Left hindlimb (tissue), 1 donor: ENCODE data around the gene KHDC1.
"Not testable (repeated sequence)": the region's sequence is repeated elsewhere in the genome, so short reads cannot be mapped to it uniquely, and the experiment has no call there.

ENCODE experiments used
- DNase-seq: peaks from one replicate; pipeline ENCODE4 v3.0.0-alpha.2; 2018

KHDC1 gene

DNA sequence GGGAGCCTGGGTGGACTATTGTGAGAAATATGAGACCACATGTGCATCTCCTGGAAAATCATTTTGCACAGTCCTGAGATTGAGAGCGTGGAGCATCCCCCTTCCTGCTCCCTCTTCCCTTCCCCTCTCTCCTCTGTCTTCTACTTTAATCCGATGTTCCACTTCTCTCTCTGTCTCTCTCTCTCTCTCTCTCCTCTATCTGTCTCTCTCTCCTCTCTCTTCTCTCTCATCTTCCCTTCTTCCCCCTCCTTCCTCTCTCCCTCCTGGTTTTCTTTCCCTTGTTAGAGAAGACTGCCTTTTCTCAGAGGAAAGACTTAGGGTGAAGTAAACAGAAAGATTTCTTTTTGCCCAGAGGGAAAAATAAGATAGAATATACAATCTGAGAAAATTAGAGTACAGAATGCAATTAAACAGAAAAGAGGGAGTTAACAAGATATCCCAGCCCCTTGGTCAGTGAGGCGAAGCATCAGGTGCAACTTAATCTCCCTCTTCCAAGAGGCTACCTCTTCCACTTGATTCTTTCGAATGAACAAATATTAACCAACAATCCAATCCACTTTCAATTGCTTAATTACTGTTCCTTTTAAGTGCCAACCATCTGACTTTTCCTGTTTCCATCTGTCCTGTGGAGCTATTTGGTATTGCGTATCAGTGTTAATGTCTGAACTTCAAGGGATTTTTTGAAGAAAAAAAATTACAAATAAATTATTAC is 14.6 kb downstream of the KHDC1 start:
- no peak for DNase-seq

DNA sequence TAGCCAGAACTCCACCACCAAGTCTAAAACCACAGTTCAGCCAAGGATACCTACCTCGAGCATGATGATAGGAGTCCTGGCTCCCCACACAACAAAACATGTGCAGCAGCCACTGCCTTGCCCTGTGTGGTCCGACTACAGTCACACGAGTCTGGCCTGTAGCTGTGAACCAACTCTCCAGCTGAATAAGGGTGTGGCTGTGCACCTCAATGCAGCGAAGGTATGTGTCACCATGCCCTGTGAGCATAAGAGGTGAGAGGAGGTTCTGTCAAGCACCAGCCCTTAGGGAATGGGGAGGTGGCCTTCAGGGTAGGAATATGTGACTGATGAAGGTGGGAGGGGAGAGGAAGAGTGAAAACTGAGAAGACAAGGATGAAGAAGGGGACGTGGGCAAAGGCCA is 21.0 kb downstream of the KHDC1 start:
- DNase-seq, result no peak

DNA sequence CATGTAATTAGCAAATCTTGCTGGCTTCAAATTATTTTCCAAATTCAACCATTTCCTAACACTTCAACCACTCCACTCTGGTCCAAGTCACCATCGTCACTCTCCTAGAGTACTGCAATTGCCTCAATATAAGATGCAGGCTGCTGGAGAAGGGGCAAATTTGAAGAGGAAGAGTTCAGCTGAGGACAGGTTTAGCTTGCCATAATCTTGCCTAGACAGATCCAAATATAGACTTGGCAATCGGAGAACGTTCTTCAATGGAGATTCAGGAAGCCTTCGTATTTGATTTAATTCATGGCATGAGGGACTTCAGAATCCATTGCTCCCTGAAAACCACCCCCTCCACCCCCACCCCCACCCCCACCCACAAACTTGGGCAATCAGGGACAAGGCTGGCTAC is 22.3 kb downstream of the KHDC1 start:
- DNase-seq, result no peak

DNA sequence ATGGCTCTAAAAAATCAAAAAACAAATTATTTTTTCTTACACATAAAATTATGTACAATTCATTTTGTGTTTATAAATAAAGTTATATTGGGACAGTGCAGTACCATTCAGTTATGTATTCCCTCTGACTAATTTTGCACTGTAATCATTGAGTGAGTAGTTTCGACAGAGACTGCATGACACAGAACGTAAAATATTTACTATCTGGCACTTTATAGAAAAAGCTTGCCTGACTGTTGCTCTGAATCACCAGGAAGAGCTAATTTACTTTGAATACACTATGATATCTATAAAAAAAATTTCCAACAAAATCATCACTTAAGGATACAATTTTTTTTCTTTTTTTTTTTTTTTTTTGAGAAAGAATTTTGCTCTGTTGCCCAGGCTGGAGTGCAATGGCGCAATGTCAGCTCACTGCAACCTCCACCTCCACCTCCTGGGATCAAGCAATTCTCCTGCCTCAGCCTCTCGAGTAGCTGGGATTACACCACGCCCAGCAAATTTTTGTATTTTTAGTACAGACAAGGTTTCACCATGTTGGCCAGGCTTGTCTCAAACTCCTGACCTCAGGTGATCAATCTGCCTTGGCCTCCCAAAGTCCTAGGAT is 26.7 kb downstream of the KHDC1 start:
- DNase-seq, result no peak

DNA sequence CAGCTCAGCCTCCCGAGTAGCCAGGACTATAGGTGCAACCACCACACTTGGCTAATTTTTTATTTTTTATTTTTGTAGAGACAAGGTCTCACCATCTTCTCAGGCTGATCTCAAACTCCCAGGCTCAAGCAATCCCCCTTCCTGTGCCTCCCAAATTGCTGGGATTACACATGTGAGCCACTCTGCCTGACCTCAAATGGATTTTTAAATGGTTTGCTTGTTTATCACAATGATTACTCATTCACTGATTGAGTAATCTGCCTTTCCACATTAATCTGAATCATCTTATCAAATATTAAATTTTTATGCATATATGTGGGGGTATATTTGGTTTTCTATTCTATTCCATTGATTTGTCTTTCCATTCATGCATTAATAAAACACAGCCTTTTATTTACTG is 28.3 kb downstream of the KHDC1 start:
- no peak for DNase-seq

DNA sequence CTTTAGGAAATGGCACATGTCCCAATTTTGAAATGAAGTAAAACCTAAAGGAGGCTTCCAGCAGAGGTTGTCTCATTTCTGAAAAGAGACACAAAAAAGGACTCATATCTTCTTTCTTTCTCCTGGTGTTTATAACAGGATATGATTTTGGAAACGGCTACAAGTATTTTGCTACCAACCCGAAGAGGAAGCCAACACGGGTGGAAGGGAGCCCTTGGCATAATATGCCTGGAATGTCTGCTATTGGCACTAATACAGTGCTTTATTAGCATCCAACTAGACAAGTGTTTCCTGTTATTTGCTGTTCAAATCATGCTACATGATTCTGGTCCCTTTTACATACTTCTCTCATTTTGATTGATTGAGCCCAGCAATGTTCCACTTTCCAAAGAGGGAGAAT is 29.0 kb downstream of the KHDC1 start:
- not testable (repeated sequence) for DNase-seq

DNA sequence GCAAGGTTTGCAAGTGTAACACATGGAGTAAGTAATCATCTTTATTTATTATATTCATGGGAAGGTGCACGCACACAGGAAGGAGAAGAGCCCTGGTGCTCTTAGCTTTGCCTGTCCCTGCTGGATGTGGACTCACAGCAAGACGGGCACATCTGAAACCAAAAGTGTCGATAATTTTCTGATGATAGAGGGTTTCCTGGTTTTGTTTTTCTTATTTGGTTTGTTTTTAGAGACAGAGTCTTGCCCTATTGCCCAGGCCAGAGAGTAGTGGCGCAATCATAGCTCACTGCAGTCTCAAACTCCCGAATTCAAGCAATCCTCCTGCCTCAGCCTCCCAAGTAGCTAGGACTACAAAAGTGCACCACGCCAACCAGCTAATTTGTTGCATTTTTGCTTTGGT is 29.9 kb downstream of the KHDC1 start:
- no peak for DNase-seq

DNA sequence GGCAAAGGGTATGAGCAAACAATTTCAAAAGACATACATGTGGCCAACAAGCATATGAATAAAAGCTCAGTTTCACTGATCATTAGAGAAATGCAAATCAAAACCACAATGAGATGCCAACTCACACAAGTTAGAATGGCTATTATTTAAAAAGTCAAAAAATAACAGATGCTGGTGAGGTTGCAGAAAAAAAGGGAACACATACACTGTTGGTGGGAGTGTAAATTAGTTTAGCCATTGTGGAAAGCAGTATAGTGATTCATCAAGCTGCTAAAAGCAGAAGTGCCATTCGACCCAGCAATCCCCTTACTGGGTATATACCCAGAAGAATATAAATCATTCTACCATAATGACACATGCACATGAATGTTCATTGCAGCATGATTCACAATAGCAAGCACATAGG is 31.0 kb downstream of the KHDC1 start:
- no peak for DNase-seq

DNA sequence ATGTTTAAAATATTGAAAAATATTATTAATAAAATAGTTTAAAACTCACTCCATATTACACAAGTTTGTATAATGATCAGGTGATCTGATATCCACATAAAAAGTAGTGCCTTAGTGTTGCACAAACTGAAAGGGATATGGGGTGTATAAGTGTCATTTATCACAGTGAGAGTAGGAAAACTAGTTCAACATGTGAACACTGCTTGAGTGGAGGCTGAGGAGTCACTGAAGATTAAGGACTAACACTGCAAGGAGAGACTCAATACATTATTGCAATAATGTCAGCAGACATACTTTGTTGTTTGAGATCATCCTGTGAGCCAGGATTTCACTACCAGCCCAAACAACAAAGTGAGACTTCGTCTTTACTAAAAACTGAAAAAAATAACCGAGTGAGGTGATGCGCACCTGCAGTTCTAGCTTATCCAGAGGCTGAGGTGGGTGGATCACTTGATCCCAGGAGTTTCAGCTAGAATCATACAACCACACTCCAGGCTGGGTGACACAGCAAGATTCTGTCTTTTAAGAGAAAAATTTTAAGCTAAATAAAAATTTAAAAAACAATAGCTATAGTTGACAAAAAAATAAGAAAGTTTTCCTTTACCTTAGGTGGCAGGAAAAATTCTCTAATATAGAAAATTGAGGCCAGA is 35.3 kb downstream of the KHDC1 start:
- DNase-seq, result no peak

DNA sequence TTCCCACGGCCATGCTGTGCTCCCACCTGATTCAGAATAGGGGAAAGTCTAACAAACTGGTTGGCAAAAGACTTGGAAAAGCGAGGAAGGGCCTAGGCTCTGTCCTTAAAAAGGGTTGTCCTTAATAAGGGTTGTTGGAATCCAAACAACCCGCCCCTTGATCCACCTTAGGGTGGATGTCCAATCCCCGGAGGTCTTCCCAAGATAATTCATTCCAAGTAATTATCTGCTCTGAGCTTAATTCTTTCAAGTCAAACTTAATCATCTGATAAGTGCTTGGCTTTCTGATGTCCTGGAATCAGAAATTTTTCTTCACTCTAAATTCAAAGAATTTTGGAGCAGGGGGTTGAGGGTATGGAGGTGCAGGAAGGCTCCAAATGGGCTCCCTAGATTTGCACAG is 37.6 kb downstream of the KHDC1 start, which contains the start of gene KHDC1L:
KHDC1L (minus strand) TSS at position 101 of the 400 bp plus-strand sequence; CDS start at position 13, 88 bp downstream.
- DNase-seq, result no peak

DNA sequence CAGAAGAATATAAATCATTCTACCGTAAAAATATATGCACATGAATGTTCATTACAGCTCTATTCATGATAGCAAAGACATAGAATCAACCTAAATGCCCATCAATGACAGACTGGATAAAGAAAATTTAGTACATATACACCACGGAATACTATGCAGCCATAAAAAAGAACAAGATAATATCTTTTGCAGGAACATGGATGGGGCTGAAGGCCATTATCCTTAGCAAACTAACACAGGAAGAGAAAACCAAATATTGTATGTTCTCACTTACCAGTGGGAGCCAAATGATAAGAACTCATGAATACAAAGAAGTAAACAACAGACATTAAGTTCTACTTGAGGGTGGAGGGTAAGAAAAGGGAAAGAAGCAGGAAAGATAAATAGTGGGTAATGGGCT is 46.1 kb downstream of the KHDC1 start:
- no peak for DNase-seq

DNA sequence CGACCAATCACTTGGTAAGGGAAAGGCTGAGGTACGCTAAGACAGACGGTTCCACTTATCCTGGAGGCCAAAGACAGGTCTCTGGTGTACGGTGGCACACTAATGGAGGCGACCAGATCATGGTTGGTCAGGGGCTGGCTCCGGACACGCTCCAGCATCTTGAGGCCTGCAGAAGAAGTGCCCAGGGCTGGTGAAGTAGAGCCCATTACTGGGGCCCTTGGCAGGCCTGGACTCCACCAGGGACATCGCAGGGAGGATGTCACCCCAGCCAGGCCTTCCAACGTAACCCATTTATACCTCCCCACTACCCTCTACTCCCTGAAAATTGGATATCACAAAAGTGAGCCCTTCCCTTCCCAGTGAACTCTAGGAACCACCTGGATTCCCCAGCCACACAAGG is 53.9 kb downstream of the KHDC1 start:
- DNase-seq, result no peak

DNA sequence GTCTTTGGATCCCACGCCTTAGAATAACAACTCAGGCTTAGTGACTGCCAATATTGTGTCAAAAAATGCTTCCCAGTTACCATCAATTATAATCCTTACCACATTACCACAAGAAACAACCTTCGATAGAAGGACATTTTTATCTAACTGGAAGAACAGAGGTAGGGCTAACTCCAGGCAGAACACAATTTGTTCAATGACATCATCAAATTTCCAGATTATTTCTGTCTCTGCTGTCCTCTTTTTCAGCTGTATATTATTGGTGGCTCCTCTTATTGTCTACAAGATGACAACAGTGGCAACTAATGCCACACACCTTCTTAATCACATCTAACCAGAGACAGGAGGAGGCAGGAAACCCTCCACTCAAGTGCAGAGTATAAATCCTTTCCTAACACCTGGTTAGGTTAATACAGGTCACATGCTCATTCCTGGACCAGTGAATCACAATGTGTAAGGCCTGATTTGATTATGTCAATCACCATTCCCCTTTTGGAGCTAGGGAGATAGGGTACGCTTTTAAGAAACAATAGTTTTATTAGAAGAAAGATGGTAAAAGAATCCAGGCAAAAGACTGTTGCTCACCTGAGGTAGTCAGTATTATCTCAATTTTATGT is 55.7 kb downstream of the KHDC1 start:
- DNase-seq, result no peak

DNA sequence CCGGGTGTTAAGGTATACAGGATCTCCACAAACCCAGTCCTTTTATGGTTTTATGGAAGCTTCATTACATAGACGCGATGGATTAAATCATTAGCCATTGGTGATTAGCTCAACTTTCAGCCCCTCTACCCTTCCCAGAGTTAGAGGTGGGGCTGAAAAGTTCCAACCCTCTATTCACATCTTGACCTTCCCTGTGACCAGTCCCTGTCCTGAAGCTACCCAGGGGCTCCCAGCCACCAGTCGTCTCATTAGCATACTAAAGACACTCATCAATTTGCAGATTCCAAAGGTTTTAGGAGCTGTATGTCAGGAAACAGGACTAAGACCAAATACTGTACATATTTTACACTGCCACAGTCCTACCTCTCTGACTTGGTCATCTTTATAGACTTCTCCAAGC is 58.7 kb downstream of the KHDC1 start:
- no peak for DNase-seq

DNA sequence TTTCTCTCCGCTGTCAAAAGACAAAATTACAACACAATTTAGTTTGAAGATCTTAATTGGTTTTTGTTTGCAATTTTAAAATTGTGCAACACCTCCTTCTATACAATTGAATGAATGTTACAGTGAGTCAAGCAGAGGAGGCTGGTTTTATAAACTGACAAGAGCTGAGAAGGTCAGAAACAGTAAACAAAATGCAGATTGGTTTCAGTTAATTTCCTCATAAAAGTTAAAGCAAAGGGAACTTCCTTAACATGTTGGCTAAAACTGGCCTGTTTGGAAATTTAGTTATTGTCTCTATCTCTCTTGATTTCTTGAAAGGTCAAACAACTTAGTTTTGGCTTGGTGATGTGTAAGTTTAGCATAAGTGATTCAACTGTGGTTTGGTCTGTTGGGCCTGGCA is 59.9 kb downstream of the KHDC1 start:
- no peak for DNase-seq

DNA sequence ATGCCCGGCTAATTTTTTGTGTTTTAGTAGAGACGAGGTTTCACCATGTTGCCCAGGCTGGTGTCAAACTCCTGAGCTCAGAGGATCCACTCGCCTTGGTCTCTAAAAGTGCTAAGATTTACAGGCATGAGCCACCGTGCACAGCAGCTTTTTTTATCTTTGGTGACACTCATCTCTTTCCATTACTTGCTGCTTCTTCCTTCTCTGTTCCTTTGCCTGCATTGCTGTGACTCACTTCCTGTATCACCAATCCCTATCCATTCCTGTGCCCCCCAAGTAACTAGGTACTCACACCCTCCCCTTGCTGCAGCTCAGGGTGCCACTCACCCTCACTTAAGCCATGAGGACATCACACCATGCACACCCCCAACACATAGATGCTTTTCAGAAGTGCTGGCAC is 62.3 kb downstream of the KHDC1 start:
- no peak for DNase-seq

DNA sequence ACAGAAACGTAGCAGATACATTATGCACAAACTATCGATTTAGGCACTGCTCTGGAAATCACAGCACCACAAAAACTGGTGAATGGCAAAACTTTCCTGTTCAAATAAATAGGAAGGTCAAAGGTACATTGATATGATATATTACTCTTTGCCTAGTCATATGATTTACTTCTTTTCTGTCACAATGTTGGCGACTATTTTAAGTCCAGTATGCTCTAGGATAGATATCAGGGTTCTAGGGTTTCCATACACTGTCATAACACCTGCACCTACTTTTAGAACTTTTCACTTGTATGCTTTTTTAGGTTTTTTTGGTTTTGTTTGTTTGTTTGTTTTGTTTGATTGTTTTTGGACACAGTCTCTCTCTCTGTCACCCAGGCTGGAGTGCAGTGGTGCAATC is 62.7 kb downstream of the KHDC1 start:
- DNase-seq, result no peak

DNA sequence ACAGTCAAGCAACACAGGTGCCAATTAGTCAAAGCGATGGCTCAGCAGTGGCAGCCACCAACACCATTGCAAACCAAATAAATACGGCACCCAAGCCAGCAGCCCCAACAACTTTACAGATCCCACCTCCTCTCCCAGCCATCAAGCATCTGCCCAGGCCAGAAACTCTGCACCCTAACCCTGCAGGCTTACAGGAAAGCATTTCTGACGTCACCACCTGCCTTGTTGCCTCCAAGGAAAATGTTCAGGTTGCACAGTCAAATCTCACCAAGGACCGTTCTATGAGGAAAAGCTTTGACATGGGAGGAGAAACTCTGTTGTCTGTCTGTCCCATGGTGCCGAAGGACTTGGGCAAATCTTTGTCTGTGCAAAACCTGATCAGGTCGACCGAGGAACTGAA is 68.3 kb downstream of the KHDC1 start:
- DNase-seq, result no peak

DNA sequence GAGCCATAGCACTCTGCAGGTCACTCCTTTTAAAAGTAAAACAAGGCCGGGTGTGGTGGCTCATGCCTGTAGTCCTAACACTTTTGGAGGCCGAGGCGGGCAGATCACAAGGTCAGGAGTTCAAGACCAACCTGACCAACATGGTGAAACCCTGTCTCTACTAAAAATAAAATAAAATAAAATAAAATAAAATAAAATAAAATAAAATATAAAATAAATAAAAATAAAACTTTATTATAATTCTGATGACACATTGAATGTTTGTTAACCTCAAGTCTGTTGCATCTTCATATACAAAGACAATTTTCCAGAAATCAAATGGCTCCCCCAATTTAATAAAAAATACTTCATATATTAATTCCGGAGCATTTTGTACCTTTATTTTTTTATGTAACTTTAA is 69.7 kb downstream of the KHDC1 start:
- DNase-seq, result not testable (repeated sequence)
